HL-60 (cell line): ENCODE measurements around the gene AURKA.
A peak's percentile ranks its signal among the peaks of the same experiment; 100 is the strongest.

ENCODE experiments used
- CTCF ChIP-seq: IDR thresholded peaks from one replicate; pipeline ENCODE4 v1.5.1; 2011; ENCODE audit warnings: low read length, control low read depth, inconsistent platforms; ENCODE audit not compliant: insufficient read depth
- GABPA ChIP-seq: IDR thresholded peaks from 2 replicates; pipeline ENCODE4 v1.6.1; 2012; ENCODE audit warnings: low read depth
- POLR2AphosphoS5 ChIP-seq: IDR thresholded peaks from 2 replicates; pipeline ENCODE4 v1.6.1; 2012; ENCODE audit warnings: low read depth
- REST ChIP-seq: IDR thresholded peaks from 2 replicates; pipeline ENCODE4 v1.6.1; 2012; ENCODE audit warnings: low read depth; ENCODE audit not compliant: insufficient replicate concordance
- SPI1 ChIP-seq: IDR thresholded peaks from 2 replicates; pipeline ENCODE4 v1.6.1; 2012; ENCODE audit warnings: low read depth, mild to moderate bottlenecking, borderline replicate concordance

GRCh38 chr20:56422076-56422823, 30.2 kb upstream of the AURKA start:
- TF ChIP-seq CTCF (no peak), GABPA (no peak), POLR2AphosphoS5 (no peak), REST (no peak), SPI1 (peak; percentile 15; the same call in 1 of the 2 replicates)
